Body of pancreas (tissue), 4 donors: Measurements from ENCODE around the gene CERK. TPM values are rescaled to one million over a fixed set of nuclear protein-coding genes. Genes with fewer than 3 reads are reported as not detected.
A peak's percentile ranks its signal among the peaks of the same experiment; 100 is the strongest.

Source experiments
- ATAC-seq: fragments of 150-250 bp; one replicate; pipeline ENCODE4 v1.9.1; 2016
- DNase-seq, 4 donors: peaks; one replicate each; pipeline ENCODE4 v3.0.0-alpha.2; 2019
- H3K27ac ChIP-seq, 4 donors: fragments of 200-600 bp; sonication (generic); 1 replicate in 3 of 4; 2 replicates in 1 of 4; pipeline versions ENCODE4 v1.5.1 to v1.6.1; 2016 to 2019; ENCODE audit warnings: mild to moderate bottlenecking in 1 of 4, mixed read lengths in 1 of 4, moderate library complexity in 1 of 4
- H3K27me3 ChIP-seq, 2 donors: fragments of 200-600 bp; sonication (generic); one replicate each; pipeline ENCODE4 v1.6.0; 2016; ENCODE audit warnings: mild to moderate bottlenecking in 1 of 2
- H3K36me3 ChIP-seq, 2 donors: fragments of 200-600 bp; sonication (generic); replicated peaks in 1 of 2; 2 replicates each; pipeline ENCODE4 v1.5.1; 2016; ENCODE audit warnings: low read depth in 2 of 2; ENCODE audit not compliant: insufficient read depth in 1 of 2
- H3K4me1 ChIP-seq: fragments of 200-600 bp; sonication (generic); one replicate; pipeline ENCODE4 v1.6.0; 2016
- H3K4me3 ChIP-seq, 2 donors: fragments of 200-600 bp; sonication (generic); 1 replicate in 1 of 2; 2 replicates in 1 of 2; pipeline ENCODE4 v1.5.1; 2016 to 2019
- H3K9me3 ChIP-seq, 3 donors: fragments of 200-600 bp; sonication (generic); 1 replicate in 2 of 3; 2 replicates in 1 of 3; pipeline ENCODE4 v1.5.1; 2016
- CTCF ChIP-seq, 7 experiments: fragments of 450-650 bp in 4 of 7; fragments of 200-600 bp in 3 of 7; sonication (generic) in 3 of 7; IDR thresholded peaks; one replicate each; pipeline ENCODE4 v1.5.1; 2016 to 2019; ENCODE audit warnings: antibody characterized with exemption in 7 of 7
- POLR2A ChIP-seq, 3 donors: fragments of 450-650 bp; IDR thresholded peaks; one replicate each; pipeline ENCODE4 v1.6.1; 2016; ENCODE audit warnings: antibody characterized with exemption in 3 of 3, mild to moderate bottlenecking in 2 of 3
- WGBS, 2 donors: methylation state at CpG; one replicate each; pipeline ENCODE4 v1.1.5; 2017; 5-methylcytosine and 5-hydroxymethylcytosine counted together
- intact Hi-C: fragments of 100-400 bp; cut with DNase I; formaldehyde crosslinking; loops from one replicate; pipeline ENCODE4 v1.15.1; 2023
- total RNA-seq, 2 donors: library from RNA; depleted of rRNA; stranded (reverse); fragments of >200 nt; gene quantifications; one replicate each; pipeline ENCODE4 v1.1.0, GENCODE V29; 2016

The CERK gene
- total RNA-seq, 2 donors from 2014 or later: 33.6 to 46.4 TPM

GRCh38 chr22:46662226-46662625, 75.8 kb downstream of the CERK start:
- Histone ChIP-seq H3K4me3 (no peak overlapping the region), H3K36me3 (peaks cover 0 to 6% of the 10 kb centered on the region in 2 donors), H3K27ac (peak overlapping the region in 1 of 4 donors; percentile 2), H3K27me3 (no peaks in the 10 kb centered on the region), H3K4me1 (peaks cover 19% of the 10 kb centered on the region), H3K9me3 (no peaks in the 10 kb centered on the region)
- DNase-seq: no peak
- ATAC-seq: no peak
- TF ChIP-seq CTCF (IDR thresholded peaks at IDR 0.05): no peak
- TF ChIP-seq POLR2A (IDR thresholded peaks at IDR 0.05): no peak
- intact Hi-C loops: loop anchor here (10.0 kb wide), 1 partner anchor 97 kb away; no protein-coding TSS in a partner anchor
- 82 to 95% methylated on average over 4 to 15 of the region's 15 CpGs for WGBS, 2 donors

GRCh38 chr22:46661221-46661851, 76.7 kb downstream of the CERK start:
- peak in 1 of 4 donors; percentile 29 for DNase-seq
- intact Hi-C loops: loop anchor here (10.0 kb wide), 1 partner anchor 97 kb away; no protein-coding TSS in a partner anchor
- whole genome bisulfite sequencing, 2 donors: 76 to 91% methylated on average over 15 to 19 of the region's 22 CpGs
- no peak for TF ChIP-seq CTCF (IDR thresholded peaks at IDR 0.05)
- TF ChIP-seq POLR2A (IDR thresholded peaks at IDR 0.05): no peak
- ATAC-seq: no peak
- Histone ChIP-seq H3K27ac (peak overlapping the region; percentile 22 to 58 (median 30)), H3K4me3 (no peak overlapping the region), H3K36me3 (peaks cover 0 to 4% of the 10 kb centered on the region in 2 donors), H3K9me3 (no peaks in the 10 kb centered on the region), H3K27me3 (no peaks in the 10 kb centered on the region), H3K4me1 (peaks cover 23% of the 10 kb centered on the region)

GRCh38 chr22:46660604-46661201, 77.3 kb downstream of the CERK start:
- ATAC-seq: peak; percentile 68
- intact Hi-C loops: loop anchor here (10.0 kb wide), 1 partner anchor 96 kb away; no protein-coding TSS in a partner anchor

GRCh38 chr22:46659791-46660186, 78.3 kb downstream of the CERK start:
- Histone ChIP-seq H3K27ac (peak overlapping the region in 1 of 4 donors; percentile 35), H3K9me3 (no peaks in the 10 kb centered on the region), H3K27me3 (no peaks in the 10 kb centered on the region), H3K4me3 (no peak overlapping the region), H3K36me3 (no peaks in the 10 kb centered on the region), H3K4me1 (peaks cover 23% of the 10 kb centered on the region)
- no peak for TF ChIP-seq CTCF (IDR thresholded peaks at IDR 0.05)
- TF ChIP-seq POLR2A (IDR thresholded peaks at IDR 0.05): no peak
- intact Hi-C loops: loop anchor here (10.0 kb wide), 1 partner anchor 95 kb away; no protein-coding TSS in a partner anchor
- no peak for DNase-seq
- 89 to 93% methylated on average over 10 to 12 of the region's 12 CpGs for WGBS, 2 donors
- ATAC-seq: no peak

More at GRCh38 chr22:46660604-46661201, 77.3 kb downstream of the CERK start:
- 6 to 20% methylated on average over 9 to 11 of the region's 11 CpGs for WGBS, 2 donors
- H3K27ac ChIP-seq: peak overlapping the region; percentile 22 to 58 (median 30)
- H3K9me3 ChIP-seq: no peaks in the 10 kb centered on the region
- H3K4me3 ChIP-seq: no peak overlapping the region
- no peaks in the 10 kb centered on the region for H3K27me3 ChIP-seq
- peaks cover 0 to 2% of the 10 kb centered on the region in 2 donors for H3K36me3 ChIP-seq
- DNase-seq: peak; percentile 42 to 70 (median 64)
- H3K4me1 ChIP-seq: peaks cover 23% of the 10 kb centered on the region
- TF ChIP-seq POLR2A (IDR thresholded peaks at IDR 0.05): no peak
- peak in 4 of 7 experiments; percentile 17 to 37 (median 22) for TF ChIP-seq CTCF (IDR thresholded peaks at IDR 0.05)
